ES-I3 (cell line): ENCODE data around the gene GPATCH1.
A peak's percentile ranks its signal among the peaks of the same experiment; 100 is the strongest.
"Not testable (repeated sequence)": the region's sequence is repeated elsewhere in the genome, so short reads cannot be mapped to it uniquely, and the experiment has no call there.

Experiments used
- H3K36me3 ChIP-seq: 2 replicates; pipeline ENCODE4 v1.6.1; 2013; ENCODE audit warnings: mild to moderate bottlenecking, low read length, control low read depth, moderate library complexity; ENCODE audit not compliant: insufficient read depth
- H3K4me1 ChIP-seq: 2 replicates; pipeline ENCODE4 v1.6.1; 2013; ENCODE audit warnings: mild to moderate bottlenecking, control low read depth, low read length; ENCODE audit not compliant: insufficient read depth
- H3K9ac ChIP-seq: 2 replicates; pipeline ENCODE4 v1.6.1; 2013; ENCODE audit warnings: low read depth, mild to moderate bottlenecking, low read length, moderate library complexity
- H3K9me3 ChIP-seq: 2 replicates; pipeline ENCODE4 v1.6.1; 2013; ENCODE audit warnings: mild to moderate bottlenecking, low read length, moderate library complexity; ENCODE audit not compliant: control insufficient read depth, insufficient read depth

Gene GPATCH1

GRCh38 chr19:33080761-33081681 lies at the start of gene GPATCH1:
TSS of gene GPATCH1 (plus strand) at chr19:33081181. CDS start at chr19:33081194, 13 bp downstream.
- H3K4me1 ChIP-seq: peaks cover 10% of the 10 kb centered on the region

GRCh38 chr19:33032218-33032781 lies 48.7 kb upstream of the GPATCH1 start:
- Histone ChIP-seq H3K9me3 (peaks cover 13% of the 10 kb centered on the region; the same call in 1 of the 2 replicates), H3K4me1 (peaks cover 6% of the 10 kb centered on the region), H3K9ac (no peak overlapping the region), H3K36me3 (no peaks in the 10 kb centered on the region; the same call in 1 of the 2 replicates)

More at GRCh38 chr19:33080761-33081681, at the start of gene GPATCH1:
- peak within 1 kb of the TSS; percentile 96 for H3K9ac ChIP-seq
- H3K9me3 ChIP-seq: no peaks in the 10 kb centered on the region
- H3K36me3 ChIP-seq: no peaks in the 10 kb centered on the region

- H3K9me3 ChIP-seq: peaks cover 4% of the 10 kb centered on the region; the same call in 1 of the 2 replicates
- peaks cover 6% of the 10 kb centered on the region for H3K4me1 ChIP-seq
- H3K36me3 ChIP-seq: no peaks in the 10 kb centered on the region; the same call in 1 of the 2 replicates
- H3K9ac ChIP-seq: no peak overlapping the region
Observed at GRCh38 chr19:33035461-33035860, 45.5 kb upstream of the GPATCH1 start.

GRCh38 chr19:33036370-33037167 lies 44.4 kb upstream of the GPATCH1 start:
- H3K9me3 ChIP-seq, H3K36me3 ChIP-seq: not testable (repeated sequence)

GRCh38 chr19:33037168-33038025 lies 43.6 kb upstream of the GPATCH1 start:
- not testable (repeated sequence) for H3K9me3 ChIP-seq, H3K36me3 ChIP-seq, H3K4me1 ChIP-seq, H3K9ac ChIP-seq

More at GRCh38 chr19:33036370-33037167, 44.4 kb upstream of the GPATCH1 start:
- not testable (repeated sequence) for H3K4me1 ChIP-seq, H3K9ac ChIP-seq

GRCh38 chr19:33039108-33039599 lies 41.8 kb upstream of the GPATCH1 start:
- H3K9me3 ChIP-seq: no peaks in the 10 kb centered on the region
- H3K36me3 ChIP-seq: no peaks in the 10 kb centered on the region; the same call in 1 of the 2 replicates
- peaks cover 3% of the 10 kb centered on the region; the same call in 1 of the 2 replicates for H3K4me1 ChIP-seq
- no peak overlapping the region for H3K9ac ChIP-seq

GRCh38 chr19:33039815-33040214 lies 41.2 kb upstream of the GPATCH1 start:
- Histone ChIP-seq H3K4me1 (peaks cover 3% of the 10 kb centered on the region; the same call in 1 of the 2 replicates), H3K9ac (no peak overlapping the region), H3K36me3 (no peaks in the 10 kb centered on the region; the same call in 1 of the 2 replicates), H3K9me3 (no peaks in the 10 kb centered on the region)

- H3K4me1 ChIP-seq: peaks cover 3% of the 10 kb centered on the region; the same call in 1 of the 2 replicates
- no peaks in the 10 kb centered on the region for H3K9me3 ChIP-seq
- no peak overlapping the region for H3K9ac ChIP-seq
- no peaks in the 10 kb centered on the region for H3K36me3 ChIP-seq
Observed at GRCh38 chr19:33040994-33041827, 39.8 kb upstream of the GPATCH1 start.

- H3K9ac ChIP-seq, H3K9me3 ChIP-seq, H3K36me3 ChIP-seq, H3K4me1 ChIP-seq: not testable (repeated sequence)
Observed at GRCh38 chr19:33041828-33042160, 39.2 kb upstream of the GPATCH1 start.

GRCh38 chr19:33047422-33047821 lies 33.6 kb upstream of the GPATCH1 start:
- Histone ChIP-seq H3K4me1 (peaks cover 3% of the 10 kb centered on the region; the same call in 1 of the 2 replicates), H3K9ac (no peak overlapping the region), H3K9me3 (no peaks in the 10 kb centered on the region), H3K36me3 (peaks cover 5% of the 10 kb centered on the region; the same call in 1 of the 2 replicates)

- H3K4me1 ChIP-seq: peaks cover 3% of the 10 kb centered on the region; the same call in 1 of the 2 replicates
- H3K36me3 ChIP-seq: peaks cover 5% of the 10 kb centered on the region; the same call in 1 of the 2 replicates
- H3K9ac ChIP-seq: no peak overlapping the region
- H3K9me3 ChIP-seq: no peaks in the 10 kb centered on the region
Observed at GRCh38 chr19:33048806-33049676, 31.9 kb upstream of the GPATCH1 start.

- H3K9me3 ChIP-seq: no peaks in the 10 kb centered on the region
- H3K36me3 ChIP-seq: peaks cover 5% of the 10 kb centered on the region; the same call in 1 of the 2 replicates
- H3K4me1 ChIP-seq: peaks cover 3% of the 10 kb centered on the region; the same call in 1 of the 2 replicates
- no peak overlapping the region for H3K9ac ChIP-seq
Observed at GRCh38 chr19:33050110-33050509, 30.9 kb upstream of the GPATCH1 start.
